PC-3 (cell line): ENCODE measurements around the gene NOL4L. TPM values are rescaled to one million over a fixed set of nuclear protein-coding genes. Genes with fewer than 3 reads are reported as not detected.

ENCODE experiments used
- ATAC-seq: fragments of 200-7000 bp; cut with Tn5 transposase; 2 replicates; pipeline ENCODE4 v1.9.1; 2020; ENCODE audit warnings: mild to moderate bottlenecking, moderate library complexity
- BruUV-seq: library from RNA; stranded (reverse); fragments of 400-500 nt; replicated peaks from 2 replicates; lab custom pipeline; 2021; lab: Mats Ljungman, UMichigan
- CTCF ChIA-PET: fragments of 300-600 bp; sonication (Branson Sonifier 250); formaldehyde crosslinking; loops from one replicate; lab custom pipeline; 2022; ENCODE audit warnings: antibody characterized with exemption; lab: Charles Lee
- POLR2A ChIA-PET: fragments of 300-600 bp; sonication (Branson Sonifier 250); formaldehyde crosslinking; loops from one replicate; lab custom pipeline; 2022; ENCODE audit warnings: antibody characterized with exemption; ENCODE audit not compliant: unreplicated experiment; lab: Charles Lee
- DNase-seq: peaks from one replicate; pipeline ENCODE4 v3.0.0-alpha.2; 2015
- H2AFZ ChIP-seq: fragments of 300-600 bp; sonication (generic); 2 replicates; pipeline ENCODE4 v1.6.0; 2016; ENCODE audit warnings: antibody characterized with exemption, low read length
- H3F3A ChIP-seq: fragments of 300-600 bp; sonication (generic); one replicate; pipeline ENCODE4 v1.6.0; 2017; ENCODE audit warnings: antibody characterized with exemption, low read length, control low read depth, mild to moderate bottlenecking; ENCODE audit not compliant: unreplicated experiment
- H3K27ac ChIP-seq: fragments of 300-600 bp; sonication (generic); 2 replicates; pipeline ENCODE4 v1.5.1; 2016; ENCODE audit warnings: mild to moderate bottlenecking, low read length
- H3K27me3 ChIP-seq: fragments of 300-600 bp; sonication (generic); 2 replicates; pipeline ENCODE4 v1.6.1; 2016; ENCODE audit warnings: low read length, mixed read lengths
- H3K36me3 ChIP-seq: fragments of 300-600 bp; sonication (generic); 2 replicates; pipeline ENCODE4 v1.6.1; 2016; ENCODE audit warnings: low read depth, mixed run types, low read length, mixed read lengths
- H3K4me1 ChIP-seq: fragments of 300-600 bp; sonication (generic); 2 replicates; pipeline ENCODE4 v1.5.1; 2016; ENCODE audit warnings: low read length; ENCODE audit not compliant: insufficient read depth
- H3K4me2 ChIP-seq: fragments of 300-600 bp; sonication (generic); 2 replicates; pipeline ENCODE4 v1.6.0; 2016; ENCODE audit warnings: low read length
- H3K4me3 ChIP-seq: fragments of 300-600 bp; sonication (generic); 2 replicates; pipeline ENCODE4 v1.5.1; 2016; ENCODE audit warnings: mild to moderate bottlenecking, low read length, mixed read lengths
- H3K79me2 ChIP-seq: fragments of 300-600 bp; sonication (generic); 2 replicates; pipeline ENCODE4 v1.6.1; 2017; ENCODE audit warnings: low read length, mixed read lengths
- H3K9ac ChIP-seq: fragments of 300-600 bp; sonication (generic); 2 replicates; pipeline ENCODE4 v1.6.0; 2016; ENCODE audit warnings: mild to moderate bottlenecking, low read length
- H3K9me2 ChIP-seq: fragments of 300-600 bp; sonication (generic); replicated peaks from 2 replicates; pipeline ENCODE4 v1.6.1; 2016; ENCODE audit warnings: mixed run types, low read length, mixed read lengths
- H3K9me3 ChIP-seq: fragments of 300-600 bp; sonication (generic); 2 replicates; pipeline ENCODE4 v1.6.1; 2016; ENCODE audit warnings: low read length, mixed read lengths
- H4K20me1 ChIP-seq: fragments of 300-600 bp; sonication (generic); 2 replicates; pipeline ENCODE4 v1.6.1; 2016; ENCODE audit warnings: low read length, mixed read lengths
- CTCF ChIP-seq: fragments of 300-600 bp; sonication (generic); conservative IDR thresholded peaks from 2 replicates; pipeline ENCODE4 v1.5.1; 2017; ENCODE audit warnings: antibody characterized with exemption, low read depth, mild to moderate bottlenecking, low read length
- EZH2 ChIP-seq: fragments of 300-600 bp; sonication (generic); IDR thresholded peaks from one replicate; pipeline ENCODE4 v1.6.1; 2017; ENCODE audit warnings: antibody characterized with exemption, mild to moderate bottlenecking, low read length; ENCODE audit not compliant: unreplicated experiment
- EZH2phosphoT487 ChIP-seq: fragments of 300-600 bp; sonication (generic); IDR thresholded peaks from 2 replicates; pipeline ENCODE4 v1.6.1; 2018; ENCODE audit warnings: mild to moderate bottlenecking, antibody characterized with exemption, low read length, borderline replicate concordance
- intact Hi-C: fragments of 100-400 bp; cut with micrococcal nuclease; formaldehyde crosslinking; loops from 2 replicates; pipeline ENCODE4 v1.9.0; 2023
- total RNA-seq: library from RNA; depleted of rRNA; stranded (reverse); fragments of >200 nt; gene quantifications from 2 replicates; pipeline ENCODE4 v1.2.3, GENCODE V29; 2014

The NOL4L gene
- total RNA-seq, 1 experiment from 2014 or later: 7.3 TPM

GRCh38 chr20:32474717-32474966 lies 110.5 kb downstream of the NOL4L start:
- peak overlapping the region; percentile 74 for H3K9ac ChIP-seq
- DNase-seq (no peak), ATAC-seq (no peak)
- no peaks in the 10 kb centered on the region for H3K36me3 ChIP-seq
- TF ChIP-seq EZH2 (no peak), EZH2phosphoT487 (no peak), CTCF (no peak)
- no TSS peak for BruUV-seq
- no peaks in the 10 kb centered on the region for H3K9me3 ChIP-seq
- peaks cover 22% of the 10 kb centered on the region for H3K4me1 ChIP-seq
- no peaks in the 10 kb centered on the region for H4K20me1 ChIP-seq
- ChIA-PET CTCF (no interaction called here), POLR2A (interaction anchor here (0.6 kb wide), 1 partner anchor 35 kb away, joined by 3 read pairs; no protein-coding TSS in a partner anchor)
- peak overlapping the region; percentile 83 for H3K27ac ChIP-seq
- intact Hi-C loops: no loop called here
- no peak overlapping the region for H2AFZ ChIP-seq
- 0 out of 2 replicates have a peak overlapping the region, but pooled peaks have one; percentile 51 for H3K4me3 ChIP-seq
- no peaks in the 10 kb centered on the region for H3K9me2 ChIP-seq
- H3K4me2 ChIP-seq: peak overlapping the region; percentile 86
- H3K79me2 ChIP-seq: peaks cover 25% of the 10 kb centered on the region
- H3F3A ChIP-seq: no peaks in the 10 kb centered on the region
- no peaks in the 10 kb centered on the region for H3K27me3 ChIP-seq

- Histone ChIP-seq H3K4me3 (no peak overlapping the region), H3K27me3 (no peaks in the 10 kb centered on the region), H3K79me2 (peaks cover 20% of the 10 kb centered on the region), H3K9me3 (no peaks in the 10 kb centered on the region), H3F3A (no peaks in the 10 kb centered on the region), H2AFZ (no peak overlapping the region), H3K4me2 (no peak overlapping the region), H3K36me3 (no peaks in the 10 kb centered on the region), H3K4me1 (peaks cover 22% of the 10 kb centered on the region), H3K27ac (no peak overlapping the region), H4K20me1 (no peaks in the 10 kb centered on the region), H3K9ac (no peak overlapping the region), H3K9me2 (no peaks in the 10 kb centered on the region)
- ATAC-seq: no peak
- BruUV-seq: no TSS peak
- CTCF ChIA-PET: no interaction called here
- POLR2A ChIA-PET: interaction anchor here (0.6 kb wide), 1 partner anchor 35 kb away, joined by 3 read pairs; no protein-coding TSS in a partner anchor
- DNase-seq: no peak
- intact Hi-C loops: no loop called here
- TF ChIP-seq EZH2: no peak
- TF ChIP-seq CTCF: no peak
- no peak for TF ChIP-seq EZH2phosphoT487
These were observed 111.0 kb downstream of the NOL4L start for GRCh38 chr20:32474009-32474716.
